DND-41 (cell line): Measurements from ENCODE around the gene ISCU.

Experiments
- ATAC-seq: fragments of 200-7000 bp; cut with Tn5 transposase; 3 replicates; pipeline ENCODE4 v1.9.1; 2021; ENCODE audit warnings: low read depth; ENCODE audit not compliant: insufficient read depth
- DNase-seq: peaks from one replicate; pipeline ENCODE4 v3.0.0-alpha.2; 2020
- H2AFZ ChIP-seq: 2 replicates; pipeline ENCODE4 v1.6.0; 2012; ENCODE audit warnings: low read depth, low read length
- H3K27ac ChIP-seq: 2 replicates; pipeline ENCODE4 v1.5.1; 2012; ENCODE audit warnings: low read length, inconsistent platforms
- H3K27me3 ChIP-seq: fragments of 200-600 bp; sonication (generic); 2 replicates; pipeline ENCODE4 v1.6.0; 2012; ENCODE audit warnings: low read length, mild to moderate bottlenecking, inconsistent platforms; ENCODE audit not compliant: insufficient read depth, poor library complexity
- H3K36me3 ChIP-seq: 2 replicates; pipeline ENCODE4 v1.5.1; 2012; ENCODE audit warnings: low read length, inconsistent platforms; ENCODE audit not compliant: insufficient read depth
- H3K4me1 ChIP-seq: 2 replicates; pipeline ENCODE4 v1.5.1; 2012; ENCODE audit warnings: mild to moderate bottlenecking, low read length; ENCODE audit not compliant: insufficient read depth
- H3K4me2 ChIP-seq: 2 replicates; pipeline ENCODE4 v1.6.0; 2012; ENCODE audit warnings: mild to moderate bottlenecking, moderate library complexity, low read length, inconsistent platforms; ENCODE audit not compliant: insufficient read depth
- H3K4me3 ChIP-seq, 2 experiments: fragments of 200-600 bp in 1 of 2; shearing (Covaris generic) in 1 of 2; 2 replicates each; pipeline ENCODE4 v1.5.1; 2012 to 2016; ENCODE audit warnings: inconsistent platforms in 2 of 2, low read length in 2 of 2, mild to moderate bottlenecking in 2 of 2, low read depth in 1 of 2, moderate library complexity in 1 of 2
- H3K79me2 ChIP-seq: 2 replicates; pipeline ENCODE4 v1.6.0; 2012; ENCODE audit warnings: low read length, inconsistent platforms; ENCODE audit not compliant: insufficient read depth
- H3K9ac ChIP-seq: 2 replicates; pipeline ENCODE4 v1.6.0; 2012; ENCODE audit warnings: low read depth, mild to moderate bottlenecking, inconsistent platforms, low read length, moderate library complexity
- H3K9me3 ChIP-seq: 2 replicates; pipeline ENCODE4 v1.5.1; 2012; ENCODE audit warnings: low read length, moderate library complexity, mild to moderate bottlenecking, inconsistent platforms; ENCODE audit not compliant: insufficient read depth, severe bottlenecking
- H4K20me1 ChIP-seq: 2 replicates; pipeline ENCODE4 v1.6.0; 2012; ENCODE audit warnings: low read length; ENCODE audit not compliant: insufficient read depth
- EZH2 ChIP-seq: IDR thresholded peaks from 3 replicates; pipeline ENCODE4 v1.6.1; 2012; ENCODE audit warnings: borderline replicate concordance, low read depth, mild to moderate bottlenecking, moderate library complexity, low read length, inconsistent platforms; ENCODE audit not compliant: severe bottlenecking
- TF ChIP-seq, protein P1 (sequence below): IDR thresholded peaks from 2 replicates; pipeline ENCODE4 v1.5.1; 2012; ENCODE audit warnings: borderline replicate concordance, low read length, moderate library complexity, mild to moderate bottlenecking; ENCODE audit not compliant: poor library complexity, severe bottlenecking; ENCODE audit errors: extremely low read depth

Gene ISCU

DNA sequence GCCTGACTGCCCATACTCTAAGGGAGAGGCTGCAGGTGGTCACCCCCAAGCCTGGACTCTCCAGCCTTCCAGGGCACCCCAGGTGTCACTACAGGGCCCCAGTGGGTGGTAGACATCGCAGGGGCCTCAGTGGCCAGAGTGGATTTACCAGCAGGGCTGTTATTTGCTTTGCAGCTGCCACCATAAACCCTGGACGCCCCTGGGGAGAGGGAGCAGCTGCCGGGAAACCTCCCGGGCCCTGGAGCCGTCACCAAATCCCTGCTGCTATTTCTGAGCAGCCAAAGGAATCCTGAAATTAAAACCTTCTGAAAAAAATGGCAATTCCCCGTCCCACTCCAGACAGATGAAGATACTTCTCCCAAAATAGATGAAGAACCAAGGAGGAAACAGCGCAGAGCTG lies 21.6 kb downstream of the ISCU start:
- no peak overlapping the region for H3K4me2 ChIP-seq
- no peak overlapping the region for H2AFZ ChIP-seq
- no peaks in the 10 kb centered on the region for H4K20me1 ChIP-seq
- H3K9me3 ChIP-seq = no peaks in the 10 kb centered on the region
- DNase-seq = no peak
- no peak for ATAC-seq
- H3K79me2 ChIP-seq = no peaks in the 10 kb centered on the region
- H3K36me3 ChIP-seq = no peaks in the 10 kb centered on the region
- H3K27ac ChIP-seq = no peak overlapping the region
- no peak overlapping the region for H3K4me3 ChIP-seq
- H3K9ac ChIP-seq = no peak overlapping the region
- H3K4me1 ChIP-seq = no peaks in the 10 kb centered on the region
- no peaks in the 10 kb centered on the region for H3K27me3 ChIP-seq
- TF ChIP-seq, protein P1, sequence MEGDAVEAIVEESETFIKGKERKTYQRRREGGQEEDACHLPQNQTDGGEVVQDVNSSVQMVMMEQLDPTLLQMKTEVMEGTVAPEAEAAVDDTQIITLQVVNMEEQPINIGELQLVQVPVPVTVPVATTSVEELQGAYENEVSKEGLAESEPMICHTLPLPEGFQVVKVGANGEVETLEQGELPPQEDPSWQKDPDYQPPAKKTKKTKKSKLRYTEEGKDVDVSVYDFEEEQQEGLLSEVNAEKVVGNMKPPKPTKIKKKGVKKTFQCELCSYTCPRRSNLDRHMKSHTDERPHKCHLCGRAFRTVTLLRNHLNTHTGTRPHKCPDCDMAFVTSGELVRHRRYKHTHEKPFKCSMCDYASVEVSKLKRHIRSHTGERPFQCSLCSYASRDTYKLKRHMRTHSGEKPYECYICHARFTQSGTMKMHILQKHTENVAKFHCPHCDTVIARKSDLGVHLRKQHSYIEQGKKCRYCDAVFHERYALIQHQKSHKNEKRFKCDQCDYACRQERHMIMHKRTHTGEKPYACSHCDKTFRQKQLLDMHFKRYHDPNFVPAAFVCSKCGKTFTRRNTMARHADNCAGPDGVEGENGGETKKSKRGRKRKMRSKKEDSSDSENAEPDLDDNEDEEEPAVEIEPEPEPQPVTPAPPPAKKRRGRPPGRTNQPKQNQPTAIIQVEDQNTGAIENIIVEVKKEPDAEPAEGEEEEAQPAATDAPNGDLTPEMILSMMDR = no peak
- no peak for TF ChIP-seq EZH2

DNA sequence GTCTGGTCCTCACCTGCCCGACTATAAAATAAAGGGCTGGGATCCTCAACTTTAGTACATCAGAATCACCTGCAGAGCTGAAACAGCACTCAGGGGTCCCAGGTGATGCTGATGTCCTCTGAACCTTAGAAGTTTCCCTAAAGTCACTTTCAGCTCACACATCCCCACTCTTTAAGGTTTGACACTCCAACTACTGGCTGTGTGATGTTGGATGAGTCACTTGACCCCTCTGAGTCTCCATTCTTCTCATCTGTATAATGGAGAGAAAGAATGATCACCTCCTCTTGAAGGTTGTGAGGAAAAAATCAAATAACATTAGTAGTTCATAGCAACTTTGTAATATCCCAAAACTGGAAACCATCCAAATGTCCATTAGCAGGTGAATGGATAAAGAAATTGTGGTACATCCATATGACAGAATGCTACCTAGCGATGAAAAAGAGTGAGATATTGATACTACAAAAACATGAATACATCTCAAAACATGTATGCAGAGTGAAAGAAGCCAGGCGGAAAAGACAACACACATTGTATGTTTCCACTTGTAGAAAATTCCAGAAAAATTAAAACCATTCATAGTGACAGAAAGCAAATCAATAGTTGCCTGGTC lies 22.2 kb downstream of the ISCU start:
- Histone ChIP-seq H3K4me1 (no peaks in the 10 kb centered on the region), H4K20me1 (no peaks in the 10 kb centered on the region), H3K27me3 (no peaks in the 10 kb centered on the region), H3K27ac (no peak overlapping the region), H3K36me3 (no peaks in the 10 kb centered on the region), H2AFZ (no peak overlapping the region), H3K4me3 (no peak overlapping the region), H3K9ac (no peak overlapping the region), H3K79me2 (no peaks in the 10 kb centered on the region), H3K9me3 (no peaks in the 10 kb centered on the region), H3K4me2 (no peak overlapping the region)
- ATAC-seq = no peak
- TF ChIP-seq EZH2 = no peak
- TF ChIP-seq, protein P1 = no peak
- DNase-seq = no peak

DNA sequence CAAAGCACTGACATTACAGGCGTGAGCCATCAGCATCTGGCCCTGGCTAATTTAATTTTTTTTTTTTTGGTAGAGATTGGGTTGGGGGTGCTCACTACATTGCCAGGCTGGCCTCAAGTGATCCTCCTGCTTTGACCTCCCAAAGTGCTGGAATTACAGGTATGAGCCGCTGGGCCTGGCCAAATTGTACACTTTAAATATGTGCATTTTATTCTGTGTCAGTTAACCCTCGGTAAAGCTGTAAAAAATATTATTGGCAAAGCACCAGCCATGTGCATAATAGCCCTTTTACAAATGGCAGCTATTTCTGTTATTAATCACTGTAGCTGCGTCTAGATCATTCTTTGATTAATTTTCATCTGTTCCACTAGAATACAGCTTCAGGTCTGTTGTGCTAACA lies 23.5 kb downstream of the ISCU start:
- DNase-seq (no peak), ATAC-seq (no peak)
- H3K36me3 ChIP-seq = no peaks in the 10 kb centered on the region
- H2AFZ ChIP-seq = no peak overlapping the region
- H3K4me3 ChIP-seq = no peak overlapping the region
- no peak overlapping the region for H3K27ac ChIP-seq
- H3K9me3 ChIP-seq = no peaks in the 10 kb centered on the region
- H3K4me2 ChIP-seq = no peak overlapping the region
- no peaks in the 10 kb centered on the region for H3K4me1 ChIP-seq
- H3K9ac ChIP-seq = no peak overlapping the region
- no peak for TF ChIP-seq EZH2
- TF ChIP-seq, protein P1 = no peak
- H3K79me2 ChIP-seq = no peaks in the 10 kb centered on the region
- no peaks in the 10 kb centered on the region for H3K27me3 ChIP-seq
- no peaks in the 10 kb centered on the region for H4K20me1 ChIP-seq
